Jurkat, Clone E6-1 (cell line): ENCODE measurements around the gene HRG. TPM values are rescaled to one million over a fixed set of nuclear protein-coding genes. Genes with fewer than 3 reads are reported as not detected.
"Not testable (repeated sequence)": the region's sequence is repeated elsewhere in the genome, so short reads cannot be mapped to it uniquely, and the experiment has no call there.

Experiments
- DNase-seq: peaks from one replicate; pipeline ENCODE4 v3.0.0-alpha.2; 2011; ENCODE audit warnings: low read depth, low spot score
- H3K4me3 ChIP-seq: 2 replicates; pipeline ENCODE4 v1.5.1; 2011; ENCODE audit warnings: mild to moderate bottlenecking, low read length, control low read depth, moderate library complexity
- polyA plus RNA-seq: library from polyadenylated mRNA; unstranded; fragments of >200 nt; gene quantifications from one replicate; pipeline ENCODE4 v1.2.1, GENCODE V29; 2012; ENCODE audit warnings: missing spikeins; ENCODE audit not compliant: insufficient read length, insufficient read depth

Gene HRG, protein sequence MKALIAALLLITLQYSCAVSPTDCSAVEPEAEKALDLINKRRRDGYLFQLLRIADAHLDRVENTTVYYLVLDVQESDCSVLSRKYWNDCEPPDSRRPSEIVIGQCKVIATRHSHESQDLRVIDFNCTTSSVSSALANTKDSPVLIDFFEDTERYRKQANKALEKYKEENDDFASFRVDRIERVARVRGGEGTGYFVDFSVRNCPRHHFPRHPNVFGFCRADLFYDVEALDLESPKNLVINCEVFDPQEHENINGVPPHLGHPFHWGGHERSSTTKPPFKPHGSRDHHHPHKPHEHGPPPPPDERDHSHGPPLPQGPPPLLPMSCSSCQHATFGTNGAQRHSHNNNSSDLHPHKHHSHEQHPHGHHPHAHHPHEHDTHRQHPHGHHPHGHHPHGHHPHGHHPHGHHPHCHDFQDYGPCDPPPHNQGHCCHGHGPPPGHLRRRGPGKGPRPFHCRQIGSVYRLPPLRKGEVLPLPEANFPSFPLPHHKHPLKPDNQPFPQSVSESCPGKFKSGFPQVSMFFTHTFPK
- polyA plus RNA-seq = not detected

DNA sequence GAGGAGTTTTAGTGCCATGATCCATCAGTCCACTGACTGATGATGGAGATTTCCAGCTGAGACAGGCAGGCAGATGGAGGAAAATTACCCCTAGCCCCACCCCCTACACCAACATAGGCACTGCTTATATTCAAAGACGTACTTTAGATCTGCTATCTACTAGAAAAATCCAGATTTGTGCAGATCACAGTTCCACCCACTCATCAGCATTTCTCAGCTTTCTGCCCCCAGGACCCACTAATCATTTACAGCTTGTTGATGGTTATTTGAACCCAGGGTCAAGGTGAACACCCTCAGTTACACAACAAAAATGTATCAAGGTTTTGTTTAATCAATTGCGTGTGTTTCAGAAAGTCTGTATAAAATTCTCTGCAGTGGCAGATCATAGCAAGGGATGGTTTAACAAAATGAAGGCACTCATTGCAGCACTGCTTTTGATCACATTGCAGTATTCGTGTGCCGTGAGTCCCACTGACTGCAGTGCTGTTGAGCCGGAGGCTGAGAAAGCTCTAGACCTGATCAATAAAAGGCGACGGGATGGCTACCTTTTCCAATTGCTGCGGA lies at the start of gene HRG:
HRG (plus strand) TSS at position 390 of the 564 bp plus-strand sequence; CDS start at position 408, 18 bp downstream.
- DNase-seq = no peak
- no peak within 1 kb of the TSS for H3K4me3 ChIP-seq

DNA sequence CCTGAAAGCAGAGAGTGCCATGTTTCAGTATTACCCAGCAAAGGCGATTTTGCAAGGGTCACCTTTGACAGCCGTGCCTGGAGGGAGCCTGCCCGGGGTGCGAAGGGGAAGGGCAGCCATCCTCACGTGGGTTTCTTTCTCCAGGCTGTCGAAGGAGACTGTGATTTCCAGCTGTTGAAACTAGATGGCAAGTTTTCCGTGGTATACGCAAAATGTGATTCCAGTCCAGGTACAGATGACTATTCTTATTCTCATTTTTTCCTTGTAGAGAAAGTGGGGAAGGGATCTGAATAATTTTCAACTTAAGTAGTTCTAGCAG lies 49.6 kb upstream of the HRG start:
- no peak overlapping the region for H3K4me3 ChIP-seq
- DNase-seq = no peak

DNA sequence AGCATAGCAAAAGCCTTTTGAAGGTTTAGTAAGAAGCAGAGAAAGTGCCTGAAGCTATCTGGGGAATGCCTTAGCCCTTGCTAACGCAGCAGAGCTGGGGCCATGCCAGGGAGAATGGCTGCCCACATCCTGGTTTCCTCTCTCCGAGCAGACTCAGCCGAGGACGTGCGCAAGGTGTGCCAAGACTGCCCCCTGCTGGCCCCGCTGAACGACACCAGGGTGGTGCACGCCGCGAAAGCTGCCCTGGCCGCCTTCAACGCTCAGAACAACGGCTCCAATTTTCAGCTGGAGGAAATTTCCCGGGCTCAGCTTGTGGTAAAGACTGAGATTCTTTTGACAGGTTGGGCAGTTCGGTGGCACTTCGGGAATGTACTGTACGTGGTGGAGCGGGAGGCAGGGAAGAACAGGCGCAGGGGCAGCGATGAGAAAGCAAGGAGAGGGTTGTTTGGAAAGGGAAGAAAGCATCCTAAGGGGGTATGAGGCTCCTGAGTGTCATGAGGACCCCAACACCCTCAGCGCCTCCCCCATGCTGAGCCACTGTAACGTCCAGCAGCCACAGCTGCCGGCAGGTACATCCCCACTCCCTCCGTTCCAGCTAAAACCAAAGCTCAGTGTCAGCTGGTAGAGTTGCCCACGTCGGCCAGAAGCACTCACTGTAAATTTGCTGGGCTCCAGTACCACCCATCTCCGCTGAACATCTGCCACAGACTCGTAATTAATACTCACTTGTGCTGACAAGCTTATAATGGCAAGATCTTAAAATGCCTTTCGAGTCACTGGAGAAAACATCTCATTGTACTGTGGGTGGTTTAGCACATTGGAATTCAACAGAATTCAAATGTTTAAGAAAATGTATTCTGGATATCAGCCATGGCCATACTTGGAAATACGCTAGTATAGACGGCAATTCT lies 48.5 kb upstream of the HRG start:
- DNase-seq = peak; percentile 92

DNA sequence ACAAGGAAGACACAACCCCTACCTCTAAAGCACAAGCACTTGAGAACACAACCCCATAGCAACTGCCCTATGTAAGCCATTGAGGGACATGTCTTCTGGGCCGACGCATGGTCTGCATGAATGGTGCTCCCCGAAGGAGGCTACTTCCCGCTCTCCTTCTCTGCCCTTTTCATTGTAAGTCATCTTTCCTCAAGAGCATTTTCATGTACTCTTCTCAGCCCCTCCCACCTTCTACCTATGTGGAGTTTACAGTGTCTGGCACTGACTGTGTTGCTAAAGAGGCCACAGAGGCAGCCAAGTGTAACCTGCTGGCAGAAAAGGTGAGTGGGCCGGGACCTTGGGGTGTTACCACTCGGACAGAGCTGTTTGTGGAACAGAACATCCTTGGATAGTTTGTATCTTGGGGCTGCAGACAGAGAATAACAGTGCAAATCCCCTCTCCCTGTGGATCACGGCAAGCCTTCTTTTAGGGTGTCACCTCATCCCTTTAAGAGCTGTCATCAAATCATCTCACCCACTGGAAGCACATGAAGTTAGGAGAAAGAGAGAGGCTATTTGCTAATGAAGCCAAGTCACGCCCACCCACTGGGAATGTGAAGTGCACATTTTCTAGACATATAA lies 47.4 kb upstream of the HRG start:
- DNase-seq = no peak

More for the DNA sequence above, 48.5 kb upstream of the HRG start:
- peak overlapping the region; percentile 17 for H3K4me3 ChIP-seq

DNA sequence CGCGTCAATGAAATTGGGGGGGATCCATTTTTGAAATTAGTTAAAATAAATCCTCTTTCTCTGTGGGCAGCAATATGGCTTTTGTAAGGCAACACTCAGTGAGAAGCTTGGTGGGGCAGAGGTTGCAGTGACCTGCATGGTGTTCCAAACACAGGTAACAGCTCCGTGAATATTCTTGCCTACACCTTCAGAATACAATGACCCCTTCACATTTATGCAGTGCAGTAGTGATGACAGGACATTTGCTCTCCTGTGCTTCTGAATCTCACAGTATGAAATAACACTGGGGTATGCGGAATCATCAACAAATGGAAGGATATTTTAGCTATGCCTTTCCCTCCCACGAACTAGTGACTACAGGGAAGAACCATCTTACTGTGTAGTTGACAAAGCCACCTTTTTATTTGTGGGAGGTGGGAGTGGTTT lies 46.0 kb upstream of the HRG start:
- H3K4me3 ChIP-seq = no peak overlapping the region

More for the DNA sequence above, 47.4 kb upstream of the HRG start:
- no peak overlapping the region for H3K4me3 ChIP-seq

DNA sequence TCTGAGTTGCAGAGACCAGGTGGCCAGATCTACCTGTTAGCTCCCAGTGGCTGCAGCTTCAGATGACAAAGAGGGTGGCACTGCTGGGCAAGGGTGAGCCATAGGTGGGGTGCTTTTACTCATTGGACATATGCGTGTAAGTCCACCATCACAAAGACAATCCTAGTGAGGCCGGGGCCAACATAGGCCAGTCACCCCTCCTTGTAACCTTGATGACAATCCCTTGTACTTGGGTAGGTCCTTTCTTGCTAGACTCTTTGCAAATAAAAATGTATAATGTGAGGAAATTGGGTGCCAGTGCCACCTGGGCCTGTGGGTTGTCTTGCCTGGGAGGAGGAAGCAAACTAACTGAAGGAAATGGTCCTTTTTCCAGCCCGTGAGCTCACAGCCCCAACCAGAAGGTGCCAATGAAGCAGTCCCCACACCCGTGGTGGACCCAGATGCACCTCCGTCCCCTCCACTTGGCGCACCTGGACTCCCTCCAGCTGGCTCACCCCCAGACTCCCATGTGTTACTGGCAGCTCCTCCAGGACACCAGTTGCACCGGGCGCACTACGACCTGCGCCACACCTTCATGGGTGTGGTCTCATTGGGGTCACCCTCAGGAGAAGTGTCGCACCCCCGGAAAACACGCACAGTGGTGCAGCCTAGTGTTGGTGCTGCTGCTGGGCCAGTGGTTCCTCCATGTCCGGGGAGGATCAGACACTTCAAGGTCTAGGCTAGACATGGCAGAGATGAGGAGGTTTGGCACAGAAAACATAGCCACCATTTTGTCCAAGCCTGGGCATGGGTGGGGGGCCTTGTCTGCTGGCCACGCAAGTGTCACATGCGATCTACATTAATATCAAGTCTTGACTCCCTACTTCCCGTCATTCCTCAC lies 45.4 kb upstream of the HRG start:
- no peak for DNase-seq
- H3K4me3 ChIP-seq = no peak overlapping the region

More for the DNA sequence above, 46.0 kb upstream of the HRG start:
- no peak for DNase-seq

DNA sequence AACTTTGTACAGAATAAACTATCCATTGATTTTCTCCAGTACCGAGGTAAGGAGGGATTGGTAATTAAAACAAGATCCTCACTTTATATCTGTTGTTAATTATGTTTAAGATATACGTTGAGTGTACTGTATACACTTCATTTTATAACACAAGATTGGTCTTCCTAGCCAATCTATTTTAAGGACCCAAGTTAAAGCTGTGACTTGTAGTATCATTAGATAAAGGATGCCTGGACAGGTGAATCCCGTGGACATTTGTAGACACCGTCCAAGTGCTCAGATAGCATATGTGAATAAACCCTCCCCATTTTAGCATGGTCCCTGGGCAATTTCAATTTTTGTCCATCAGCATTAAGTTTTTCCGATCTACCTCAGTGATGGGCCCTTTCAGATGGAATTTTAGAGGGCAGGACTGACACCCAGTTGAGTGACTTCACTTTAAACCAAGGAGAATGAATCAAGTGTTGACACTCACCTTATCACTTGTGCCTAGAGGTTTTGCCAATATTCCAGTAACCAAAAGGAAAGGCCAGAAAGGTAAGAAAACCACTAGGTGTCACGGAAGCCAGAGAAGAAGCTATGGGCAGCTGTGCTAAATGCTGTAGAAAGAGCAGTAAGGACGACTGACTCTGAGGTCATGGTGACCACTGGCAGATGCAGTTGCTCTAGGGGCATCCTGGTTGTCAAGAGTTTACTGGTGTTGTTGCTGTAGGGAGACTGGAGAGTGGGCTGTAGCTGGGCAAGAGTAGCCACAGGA lies 43.7 kb upstream of the HRG start:
- no peak overlapping the region for H3K4me3 ChIP-seq
- DNase-seq = no peak

DNA sequence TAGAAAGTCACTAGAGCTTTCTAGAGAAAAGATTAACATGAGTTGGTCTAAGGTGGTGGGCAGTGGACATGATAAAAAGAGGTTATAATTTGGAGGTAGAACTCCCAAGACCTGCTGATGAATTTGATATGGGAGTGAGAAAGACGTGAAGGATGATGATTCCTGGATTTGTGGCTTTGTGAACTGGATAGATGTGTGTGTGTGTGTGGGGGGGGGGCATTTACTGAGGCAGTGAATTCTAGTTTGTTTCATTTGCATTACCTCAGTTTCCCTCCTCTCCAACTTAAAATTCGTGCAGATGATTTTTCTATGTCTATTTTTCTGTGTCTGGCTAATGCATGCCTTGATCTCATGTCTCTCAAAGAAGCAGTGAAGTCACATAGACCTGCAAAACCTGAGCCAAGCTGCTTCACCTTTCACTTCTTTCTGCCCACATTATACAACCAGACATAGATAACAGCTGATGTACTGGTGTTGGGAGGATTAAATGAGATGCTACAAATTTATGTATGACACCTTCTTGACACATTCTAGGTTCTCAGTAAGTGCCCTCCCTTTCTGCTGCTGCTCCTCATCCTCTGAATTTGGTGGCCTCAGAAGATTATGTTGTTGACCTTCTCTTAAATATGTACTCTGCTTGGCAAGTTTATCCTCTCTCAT lies 43.0 kb upstream of the HRG start:
- no peak for DNase-seq
- H3K4me3 ChIP-seq = no peak overlapping the region

DNA sequence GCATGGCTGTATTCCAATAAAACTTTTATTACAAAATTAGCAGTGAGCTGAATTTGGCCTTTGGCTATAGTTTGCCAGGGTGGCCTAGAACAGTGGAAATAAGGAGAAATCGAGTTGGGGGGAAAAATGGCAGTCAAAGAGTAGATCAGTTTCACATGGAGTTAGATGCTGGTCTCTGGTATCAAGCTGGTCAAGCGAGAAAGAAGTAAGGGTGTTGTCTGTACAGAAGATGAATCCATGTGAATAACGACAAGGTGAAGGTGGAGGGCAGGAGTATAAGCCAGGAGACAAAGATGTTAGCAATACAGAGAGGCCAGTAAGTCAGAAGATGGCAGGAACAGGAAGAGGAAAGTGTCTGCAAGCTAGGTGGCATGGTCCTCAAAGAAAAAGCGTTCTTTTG lies 41.2 kb upstream of the HRG start:
- H3K4me3 ChIP-seq = no peak overlapping the region
- no peak for DNase-seq

DNA sequence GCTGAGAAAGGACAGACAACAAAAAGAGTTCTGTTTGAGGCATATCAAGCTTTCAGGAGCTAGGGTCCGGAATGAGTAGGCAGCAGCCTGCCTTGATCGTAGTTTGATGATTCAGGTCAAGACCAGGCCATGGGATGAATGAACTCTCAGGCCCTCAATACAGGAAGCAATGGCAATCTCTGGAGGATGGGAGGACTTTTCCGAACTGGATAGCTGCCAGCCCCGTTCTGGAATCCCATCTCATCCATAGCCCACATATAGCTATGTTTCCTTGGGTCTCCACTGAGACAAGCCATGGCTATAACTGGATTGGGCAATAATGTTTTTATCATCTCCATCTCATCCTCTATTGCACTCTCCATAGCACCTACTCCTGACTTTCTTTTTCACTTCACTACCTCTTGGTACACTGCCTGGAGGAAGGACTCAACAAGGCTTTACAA lies 40.2 kb upstream of the HRG start:
- no peak overlapping the region for H3K4me3 ChIP-seq
- no peak for DNase-seq

DNA sequence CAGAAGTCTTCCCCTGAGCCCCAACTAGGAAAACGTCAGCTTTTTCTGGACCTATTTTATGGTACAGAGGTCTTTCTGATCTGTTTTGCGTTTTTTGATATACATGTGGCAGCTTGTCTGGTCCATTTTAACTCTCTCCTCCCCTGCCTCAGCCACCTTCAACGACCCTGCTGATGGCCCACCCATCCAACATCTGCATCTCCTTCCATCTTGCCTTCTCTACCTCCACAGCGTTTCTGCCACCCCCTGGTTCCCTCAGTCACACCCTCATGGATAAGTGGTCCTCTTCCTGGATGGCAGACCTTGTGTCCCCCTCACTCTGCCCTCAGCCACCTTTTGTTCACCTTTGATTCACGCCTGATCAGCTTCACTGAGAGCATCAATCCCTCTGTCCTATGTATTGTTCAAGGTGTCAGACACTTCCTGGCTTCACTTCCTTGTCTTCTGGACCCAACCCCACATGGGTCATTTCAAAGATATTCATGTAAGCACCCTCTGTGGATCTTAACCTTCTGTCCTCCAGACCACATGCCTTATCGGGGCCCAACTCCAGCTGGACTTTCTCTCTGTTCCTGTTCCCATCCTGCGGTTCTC lies 39.5 kb upstream of the HRG start:
- H3K4me3 ChIP-seq = no peak overlapping the region
- DNase-seq = no peak

DNA sequence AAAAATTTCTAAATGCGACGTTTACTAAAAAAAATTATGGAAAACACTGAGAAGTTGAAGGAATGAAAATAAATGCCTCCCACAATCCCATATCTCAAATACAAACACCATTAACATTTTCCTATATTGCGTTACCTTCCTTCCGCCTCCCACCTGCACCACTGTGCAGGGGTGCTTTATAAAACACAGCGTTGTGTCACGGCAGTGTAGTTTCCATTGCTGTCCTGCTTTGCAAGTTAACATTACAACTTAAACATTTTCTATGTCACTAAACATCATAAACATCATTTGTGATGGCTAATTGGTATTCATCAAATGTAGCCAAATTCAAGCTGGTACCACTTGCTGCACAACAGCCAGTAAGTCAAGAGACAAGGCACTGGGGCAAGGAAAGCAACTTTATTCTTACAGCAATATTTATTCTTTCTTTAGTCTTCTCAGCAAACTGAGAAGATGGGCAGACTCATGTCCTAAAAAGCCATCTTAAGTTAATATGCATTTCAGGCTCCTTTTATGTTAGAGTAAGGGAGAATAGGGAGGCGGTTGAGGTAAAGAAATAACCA lies 37.9 kb upstream of the HRG start:
- no peak overlapping the region for H3K4me3 ChIP-seq
- no peak for DNase-seq

DNA sequence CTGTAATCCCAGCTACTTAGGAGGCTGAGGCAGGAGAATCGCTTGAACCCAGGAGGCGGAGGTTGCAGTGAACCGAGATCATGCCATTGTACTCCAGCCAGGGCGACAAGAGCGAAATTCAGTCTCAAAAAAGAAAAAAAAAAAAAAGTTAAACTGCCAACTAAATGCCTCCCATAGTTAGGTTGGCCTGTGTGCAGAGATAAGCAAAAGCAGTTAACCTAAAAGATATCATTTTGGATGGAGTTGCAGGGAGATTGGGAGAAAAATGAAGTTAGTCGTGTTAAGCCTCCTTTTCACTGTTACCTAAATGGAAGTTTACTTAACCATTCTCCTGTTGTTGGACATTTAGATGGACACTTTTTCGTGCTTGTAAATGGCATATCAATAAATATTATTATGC lies 37.1 kb upstream of the HRG start:
- no peak for DNase-seq
- H3K4me3 ChIP-seq = no peak overlapping the region

DNA sequence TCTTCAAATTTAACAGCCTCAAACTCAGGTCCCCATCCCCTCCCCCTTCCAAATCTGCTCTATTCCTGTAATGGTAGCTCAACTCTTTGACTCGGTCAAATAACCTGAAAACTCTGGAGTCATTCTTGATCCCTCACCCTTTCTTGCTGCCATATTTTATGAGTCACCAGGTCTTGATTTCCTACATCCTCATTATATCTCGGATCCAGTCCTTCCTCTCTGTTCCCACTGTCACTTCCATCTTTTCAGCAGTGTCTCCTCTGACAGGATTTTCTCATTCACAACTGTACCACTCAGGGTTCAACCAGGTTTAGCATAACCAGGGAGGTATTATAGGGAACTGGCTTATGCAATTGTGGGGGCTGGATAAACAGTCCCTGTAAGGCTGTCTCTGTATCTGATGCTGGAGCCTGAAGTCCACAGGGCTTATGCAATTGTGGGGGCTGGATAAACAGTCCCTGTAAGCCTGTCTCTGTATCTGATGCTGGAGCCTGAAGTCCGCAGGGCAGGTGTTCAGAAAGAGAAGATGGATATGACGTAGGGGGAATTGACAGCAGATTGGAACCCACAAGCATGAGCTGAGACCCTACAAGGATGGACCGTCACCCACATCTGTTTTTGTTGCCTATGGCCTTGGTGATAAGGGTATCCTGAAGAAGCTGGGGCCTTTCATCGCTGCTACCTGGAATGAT lies 34.7 kb upstream of the HRG start:
- no peak overlapping the region for H3K4me3 ChIP-seq
- DNase-seq = no peak

DNA sequence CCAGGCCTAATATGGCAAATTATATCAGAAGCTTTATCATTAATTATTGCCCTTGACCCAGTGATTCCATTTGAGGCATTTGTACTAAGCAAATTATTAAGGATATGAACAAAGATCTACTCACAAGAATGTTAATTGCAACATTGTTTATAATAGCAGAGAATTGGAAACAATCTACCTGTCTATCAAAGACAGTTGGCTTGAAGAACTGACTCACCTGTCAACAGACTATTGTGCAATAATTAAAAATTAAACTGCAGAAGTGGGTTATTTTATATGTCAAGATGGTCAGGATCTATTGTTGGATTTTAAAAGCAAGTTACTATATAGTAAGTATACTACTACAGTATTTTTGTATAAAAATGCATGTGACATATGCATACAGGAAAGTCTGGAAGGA lies 32.3 kb upstream of the HRG start:
- H3K4me3 ChIP-seq = no peak overlapping the region
- no peak for DNase-seq

DNA sequence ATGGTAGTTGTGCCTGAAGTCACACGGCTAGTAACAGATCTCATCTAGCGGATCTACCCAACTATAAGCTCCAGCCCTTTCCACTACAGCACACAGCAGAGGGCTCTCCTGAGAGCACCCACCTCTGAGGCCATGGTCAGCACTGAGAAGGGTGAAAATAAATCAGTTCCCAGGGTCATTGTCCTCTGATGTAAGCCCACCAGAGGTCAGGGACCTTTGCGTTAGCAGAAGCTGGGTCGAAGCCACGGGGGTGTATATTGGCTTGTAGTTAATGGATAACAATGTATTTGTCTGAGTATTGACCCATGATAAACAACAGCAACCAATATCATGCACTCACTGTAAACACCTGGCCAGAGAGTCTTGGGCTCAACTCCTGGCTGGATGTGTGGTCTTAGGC lies 31.6 kb upstream of the HRG start:
- not testable (repeated sequence) for H3K4me3 ChIP-seq, DNase-seq
